ENCODE data around the gene WDR70. TPM values are rescaled to one million over a fixed set of nuclear protein-coding genes. Genes with fewer than 3 reads are reported as not detected.

Gene WDR70
- total RNA-seq, 1 donor from 2014 or later = 31.3 TPM

- Histone ChIP-seq H2AFZ (ENCODE audit: low read depth, low read length) (no peak overlapping the region), H3K4me1 (ENCODE audit: insufficient read depth, low read length) (peaks cover 62% of the 10 kb centered on the region), H3K4me3 (ENCODE audit: insufficient read depth, low read depth, low read length) (no peak overlapping the region), H3K36me3 (ENCODE audit: insufficient read depth, low read length) (no peaks in the 10 kb centered on the region), H3K27ac (ENCODE audit: low read depth, low read length) (peak overlapping the region; percentile 87), H3K27me3 (ENCODE audit: insufficient read depth, low read length) (no peaks in the 10 kb centered on the region), H3K4me2 (ENCODE audit: low read length) (peak overlapping the region; percentile 62), H4K20me1 (ENCODE audit: insufficient read depth, low read length) (no peaks in the 10 kb centered on the region), H3K79me2 (ENCODE audit: insufficient read depth, low read length) (no peaks in the 10 kb centered on the region), H3K9me3 (ENCODE audit: insufficient read depth, low read depth, low read length) (no peaks in the 10 kb centered on the region), H3K9ac (ENCODE audit: low read length) (peak overlapping the region; percentile 36)
- Mint-ChIP-seq H3K36me3 (ENCODE audit: low read depth, unreplicated experiment) (no peaks in the 10 kb centered on the region), H3K27me3 (ENCODE audit: low read depth, unreplicated experiment) (no peaks in the 10 kb centered on the region), H3K4me1 (ENCODE audit: low read depth, unreplicated experiment) (peaks cover 77% of the 10 kb centered on the region), H3K9me3 (ENCODE audit: unreplicated experiment) (no peaks in the 10 kb centered on the region), H3K27ac (ENCODE audit: unreplicated experiment) (peak overlapping the region; percentile 84), H3K4me3 (ENCODE audit: unreplicated experiment) (peak overlapping the region; percentile 34)
- TF ChIP-seq EZH2 (IDR thresholded peaks at IDR 0.05; ENCODE audit: insufficient read depth, low read length) = no peak
- TF ChIP-seq, protein P1, sequence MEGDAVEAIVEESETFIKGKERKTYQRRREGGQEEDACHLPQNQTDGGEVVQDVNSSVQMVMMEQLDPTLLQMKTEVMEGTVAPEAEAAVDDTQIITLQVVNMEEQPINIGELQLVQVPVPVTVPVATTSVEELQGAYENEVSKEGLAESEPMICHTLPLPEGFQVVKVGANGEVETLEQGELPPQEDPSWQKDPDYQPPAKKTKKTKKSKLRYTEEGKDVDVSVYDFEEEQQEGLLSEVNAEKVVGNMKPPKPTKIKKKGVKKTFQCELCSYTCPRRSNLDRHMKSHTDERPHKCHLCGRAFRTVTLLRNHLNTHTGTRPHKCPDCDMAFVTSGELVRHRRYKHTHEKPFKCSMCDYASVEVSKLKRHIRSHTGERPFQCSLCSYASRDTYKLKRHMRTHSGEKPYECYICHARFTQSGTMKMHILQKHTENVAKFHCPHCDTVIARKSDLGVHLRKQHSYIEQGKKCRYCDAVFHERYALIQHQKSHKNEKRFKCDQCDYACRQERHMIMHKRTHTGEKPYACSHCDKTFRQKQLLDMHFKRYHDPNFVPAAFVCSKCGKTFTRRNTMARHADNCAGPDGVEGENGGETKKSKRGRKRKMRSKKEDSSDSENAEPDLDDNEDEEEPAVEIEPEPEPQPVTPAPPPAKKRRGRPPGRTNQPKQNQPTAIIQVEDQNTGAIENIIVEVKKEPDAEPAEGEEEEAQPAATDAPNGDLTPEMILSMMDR (IDR thresholded peaks at IDR 0.05; ENCODE audit: insufficient read depth, low read depth, low read length) = no peak
- DNase-seq (ENCODE audit: low read depth) = peak; percentile 59
- peak; percentile 39 for FAIRE-seq
These were observed 342.3 kb downstream of the WDR70 start for GRCh38 chr5:37721447-37721871.

DNA sequence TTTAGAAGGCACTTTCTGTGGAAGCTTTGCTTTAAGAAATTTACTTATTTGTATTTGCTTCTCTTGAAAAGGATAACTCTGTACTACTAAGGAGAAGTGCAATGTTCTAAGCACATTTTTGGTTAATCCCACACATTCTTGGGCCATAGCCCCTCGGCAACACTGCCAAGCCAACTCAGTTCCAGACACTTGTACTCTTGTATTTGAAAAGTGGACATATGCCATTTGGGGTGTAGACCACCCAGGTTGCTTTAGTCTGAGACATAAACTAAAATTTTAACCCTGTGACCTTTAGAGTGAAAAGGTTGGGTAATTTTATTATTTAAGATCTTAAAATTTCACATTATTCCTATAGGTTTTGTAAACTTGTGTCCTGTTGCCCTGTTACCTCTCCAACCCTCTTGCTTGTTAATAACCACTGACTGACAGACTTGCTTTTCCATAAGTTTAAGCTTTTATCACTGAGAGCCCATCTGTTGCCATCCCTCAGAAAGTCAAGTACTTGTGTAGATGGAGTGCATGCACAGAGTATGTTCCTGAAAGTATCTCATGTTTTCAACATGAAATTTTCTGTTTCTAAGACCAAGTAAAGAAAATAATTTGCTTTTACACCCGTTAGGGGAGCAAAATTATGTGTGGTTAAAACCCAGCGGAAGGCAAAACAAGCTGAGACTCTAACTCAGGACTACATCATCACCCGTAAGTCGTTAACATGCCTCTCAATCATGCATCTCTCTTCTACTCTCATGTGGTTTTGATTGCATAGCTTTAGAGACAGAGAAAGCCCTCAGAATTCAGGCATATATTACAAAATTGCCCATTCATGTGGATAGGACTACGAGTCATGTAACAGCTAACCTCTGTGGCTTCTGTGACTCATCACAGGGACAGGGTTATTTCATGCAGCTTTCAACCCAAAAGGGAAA is 343.4 kb downstream of the WDR70 start:
- Histone ChIP-seq H2AFZ (ENCODE audit: low read depth, low read length) (no peak overlapping the region), H3K9ac (ENCODE audit: low read length) (peak overlapping the region; percentile 68), H3K79me2 (ENCODE audit: insufficient read depth, low read length) (no peaks in the 10 kb centered on the region), H3K27me3 (ENCODE audit: insufficient read depth, low read length) (no peaks in the 10 kb centered on the region), H3K36me3 (ENCODE audit: insufficient read depth, low read length) (peaks cover 5% of the 10 kb centered on the region), H3K4me2 (ENCODE audit: low read length) (peak overlapping the region; percentile 69), H3K4me3 (ENCODE audit: insufficient read depth, low read depth, low read length) (no peak overlapping the region), H4K20me1 (ENCODE audit: insufficient read depth, low read length) (no peaks in the 10 kb centered on the region), H3K27ac (ENCODE audit: low read depth, low read length) (peak overlapping the region; percentile 89), H3K4me1 (ENCODE audit: insufficient read depth, low read length) (peaks cover 54% of the 10 kb centered on the region), H3K9me3 (ENCODE audit: insufficient read depth, low read depth, low read length) (no peaks in the 10 kb centered on the region)
- Mint-ChIP-seq H3K27ac (ENCODE audit: unreplicated experiment) (peak overlapping the region; percentile 29), H3K9me3 (ENCODE audit: unreplicated experiment) (no peaks in the 10 kb centered on the region), H3K36me3 (ENCODE audit: low read depth, unreplicated experiment) (peaks cover 3% of the 10 kb centered on the region), H3K4me1 (ENCODE audit: low read depth, unreplicated experiment) (peaks cover 67% of the 10 kb centered on the region), H3K4me3 (ENCODE audit: unreplicated experiment) (no peak overlapping the region), H3K27me3 (ENCODE audit: low read depth, unreplicated experiment) (no peaks in the 10 kb centered on the region)
- FAIRE-seq (peak; percentile 98), DNase-seq (ENCODE audit: low read depth) (peak; percentile 99)
- TF ChIP-seq EZH2 (IDR thresholded peaks at IDR 0.05; ENCODE audit: insufficient read depth, low read length) = no peak
- TF ChIP-seq, protein P1 (IDR thresholded peaks at IDR 0.05; ENCODE audit: insufficient read depth, low read depth, low read length) = no peak

Data from astrocyte (in vitro differentiated cells and primary cell).